OCI-LY7 (cell line): ENCODE results near the gene IL26.

Source experiments
- CTCF ChIP-seq: fragments of 200-600 bp; sonication (generic); conservative IDR thresholded peaks from 2 replicates; pipeline ENCODE4 v1.5.1; 2014; ENCODE audit warnings: mild to moderate bottlenecking, antibody characterized with exemption, low read length, moderate library complexity, mixed read lengths
- EZH2phosphoT487 ChIP-seq: fragments of 200-600 bp; sonication (generic); IDR thresholded peaks from 2 replicates; pipeline ENCODE4 v1.6.1; 2018; ENCODE audit warnings: low read depth, borderline replicate concordance, mild to moderate bottlenecking, mixed run types, antibody characterized with exemption, low read length, moderate library complexity, mixed read lengths

DNA sequence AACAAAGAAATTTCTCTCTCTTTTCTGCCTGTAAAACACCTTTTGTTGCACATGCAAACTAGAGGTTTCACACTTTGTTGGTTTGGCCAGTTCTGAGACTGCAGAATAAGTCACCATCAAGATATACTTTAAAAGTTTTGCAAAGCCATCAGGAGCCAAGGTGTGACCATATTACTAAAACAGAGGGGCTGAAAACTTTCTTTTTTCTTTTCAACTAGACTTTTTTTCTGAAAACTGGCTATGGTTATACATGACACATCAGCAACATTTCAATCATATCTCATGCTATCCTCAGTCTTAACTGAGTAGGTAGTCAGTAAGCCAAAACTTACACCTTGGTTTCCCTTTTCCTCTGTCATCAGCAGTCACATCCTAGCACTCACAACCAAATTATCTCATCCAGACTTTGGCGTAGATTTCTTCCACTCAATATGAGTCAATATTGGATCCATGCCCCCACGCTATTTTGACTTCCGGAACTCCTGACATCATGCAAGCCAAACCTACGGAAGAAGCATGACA, 62.0 kb downstream of the IL26 start:
- TF ChIP-seq CTCF, result no peak
- no peak for TF ChIP-seq EZH2phosphoT487
